ENCODE measurements around the gene CCDC68. TPM values are rescaled to one million over a fixed set of nuclear protein-coding genes. Genes with fewer than 3 reads are reported as not detected.

The CCDC68 gene
- total and polyA plus RNA-seq, 2 of the 13 experiments (the other 11 are each of a cell fraction or from before 2014, with no cell fraction given), result 4.6 to 13.3 TPM

DNA sequence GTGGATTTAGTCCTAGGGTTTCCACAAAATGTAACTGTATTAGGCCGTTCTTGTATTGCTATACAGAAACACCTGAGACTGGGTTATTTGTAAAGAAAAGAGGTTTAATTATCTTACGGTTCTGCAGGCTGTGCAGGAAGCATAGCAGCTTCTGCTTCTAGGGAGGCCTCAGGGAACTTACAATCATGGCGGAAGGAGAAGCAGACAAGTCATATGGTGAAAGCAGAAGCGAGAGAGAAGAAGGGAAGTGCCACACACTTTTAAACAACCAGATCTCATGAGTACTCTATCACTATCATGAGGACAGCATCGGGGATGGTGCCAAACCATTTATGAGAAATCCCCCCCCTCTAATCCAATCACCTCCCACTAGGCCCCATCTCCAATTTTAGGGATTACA lies 9.5 kb upstream of the CCDC68 start:
- FAIRE-seq, result no peak
- in situ Hi-C loops (cut with HindIII; ENCODE audit: extremely low pct_ligation_motif_present, low pct_unique_long_range_greater_than_20kb), result no loop called here

More for the DNA sequence above, 9.5 kb upstream of the CCDC68 start:
- Histone ChIP-seq H3K27me3 (ENCODE audit: control insufficient read depth in 1 of 2, insufficient read depth in 2 of 2, low read length in 2 of 2) (no peaks in the 10 kb centered on the region; a peak in 1 of 5 replicates), H3K27ac (ENCODE audit: extremely low read length, insufficient read depth, low read length) (no peak overlapping the region), H3K4me2 (ENCODE audit: low read depth, low read length) (no peak overlapping the region), H4K20me1 (ENCODE audit: insufficient read depth, low read length) (no peaks in the 10 kb centered on the region), H3K9ac (ENCODE audit: insufficient read depth, low read depth, low read length) (no peak overlapping the region), H3K79me2 (ENCODE audit: insufficient read depth, low read length) (no peaks in the 10 kb centered on the region), H3K36me3 (replicated peaks in 1 of 2; ENCODE audit: control insufficient read depth in 1 of 2, insufficient read depth in 2 of 2, low read length in 2 of 2) (no peaks in the 10 kb centered on the region), H3K4me1 (ENCODE audit: insufficient read depth, low read length) (no peaks in the 10 kb centered on the region), H3K4me3 (replicated peaks in 1 of 3; ENCODE audit: insufficient read depth in 1 of 3, low read depth in 2 of 3, low read length in 3 of 3) (no peak overlapping the region), H3K9me3 (ENCODE audit: low read length) (no peaks in the 10 kb centered on the region; the same call in 1 of the 2 replicates), H2AFZ (ENCODE audit: low read length) (no peak overlapping the region)
- no peak for TF ChIP-seq NKX3-1 (CRISPR knock-in tag; IDR thresholded peaks at IDR 0.05)
- TF ChIP-seq NBN (conservative IDR thresholded peaks at IDR 0.05), result no peak
- TF ChIP-seq, protein P1, sequence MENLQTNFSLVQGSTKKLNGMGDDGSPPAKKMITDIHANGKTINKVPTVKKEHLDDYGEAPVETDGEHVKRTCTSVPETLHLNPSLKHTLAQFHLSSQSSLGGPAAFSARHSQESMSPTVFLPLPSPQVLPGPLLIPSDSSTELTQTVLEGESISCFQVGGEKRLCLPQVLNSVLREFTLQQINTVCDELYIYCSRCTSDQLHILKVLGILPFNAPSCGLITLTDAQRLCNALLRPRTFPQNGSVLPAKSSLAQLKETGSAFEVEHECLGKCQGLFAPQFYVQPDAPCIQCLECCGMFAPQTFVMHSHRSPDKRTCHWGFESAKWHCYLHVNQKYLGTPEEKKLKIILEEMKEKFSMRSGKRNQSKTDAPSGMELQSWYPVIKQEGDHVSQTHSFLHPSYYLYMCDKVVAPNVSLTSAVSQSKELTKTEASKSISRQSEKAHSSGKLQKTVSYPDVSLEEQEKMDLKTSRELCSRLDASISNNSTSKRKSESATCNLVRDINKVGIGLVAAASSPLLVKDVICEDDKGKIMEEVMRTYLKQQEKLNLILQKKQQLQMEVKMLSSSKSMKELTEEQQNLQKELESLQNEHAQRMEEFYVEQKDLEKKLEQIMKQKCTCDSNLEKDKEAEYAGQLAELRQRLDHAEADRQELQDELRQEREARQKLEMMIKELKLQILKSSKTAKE (CRISPR knock-in tag; IDR thresholded peaks at IDR 0.05; ENCODE audit: borderline replicate concordance), result no peak
- no peak for TF ChIP-seq PPARG (CRISPR knock-in tag; conservative IDR thresholded peaks at IDR 0.05)
- TF ChIP-seq NONO (IDR thresholded peaks at IDR 0.05), result no peak
- TF ChIP-seq NONO (CRISPR knock-in tag; conservative IDR thresholded peaks at IDR 0.05), result no peak
- no peak for TF ChIP-seq HMG20A (CRISPR knock-in tag; IDR thresholded peaks at IDR 0.05; ENCODE audit: borderline replicate concordance)
- TF ChIP-seq, protein P2, sequence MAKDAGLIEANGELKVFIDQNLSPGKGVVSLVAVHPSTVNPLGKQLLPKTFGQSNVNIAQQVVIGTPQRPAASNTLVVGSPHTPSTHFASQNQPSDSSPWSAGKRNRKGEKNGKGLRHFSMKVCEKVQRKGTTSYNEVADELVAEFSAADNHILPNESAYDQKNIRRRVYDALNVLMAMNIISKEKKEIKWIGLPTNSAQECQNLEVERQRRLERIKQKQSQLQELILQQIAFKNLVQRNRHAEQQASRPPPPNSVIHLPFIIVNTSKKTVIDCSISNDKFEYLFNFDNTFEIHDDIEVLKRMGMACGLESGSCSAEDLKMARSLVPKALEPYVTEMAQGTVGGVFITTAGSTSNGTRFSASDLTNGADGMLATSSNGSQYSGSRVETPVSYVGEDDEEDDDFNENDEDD (CRISPR knock-in tag; IDR thresholded peaks at IDR 0.05; ENCODE audit: borderline replicate concordance), result no peak
- TF ChIP-seq ZIK1 (CRISPR knock-in tag; IDR thresholded peaks at IDR 0.05; ENCODE audit: borderline replicate concordance, low read depth), result no peak
- TF ChIP-seq RXRB (CRISPR knock-in tag; IDR thresholded peaks at IDR 0.05; ENCODE audit: borderline replicate concordance), result no peak
- TF ChIP-seq SRSF4 (IDR thresholded peaks at IDR 0.05; ENCODE audit: low read depth, low read length, poor library complexity, severe bottlenecking), result no peak
- no peak for TF ChIP-seq TBX3 (IDR thresholded peaks at IDR 0.05; ENCODE audit: borderline replicate concordance)
- TF ChIP-seq, protein P3, sequence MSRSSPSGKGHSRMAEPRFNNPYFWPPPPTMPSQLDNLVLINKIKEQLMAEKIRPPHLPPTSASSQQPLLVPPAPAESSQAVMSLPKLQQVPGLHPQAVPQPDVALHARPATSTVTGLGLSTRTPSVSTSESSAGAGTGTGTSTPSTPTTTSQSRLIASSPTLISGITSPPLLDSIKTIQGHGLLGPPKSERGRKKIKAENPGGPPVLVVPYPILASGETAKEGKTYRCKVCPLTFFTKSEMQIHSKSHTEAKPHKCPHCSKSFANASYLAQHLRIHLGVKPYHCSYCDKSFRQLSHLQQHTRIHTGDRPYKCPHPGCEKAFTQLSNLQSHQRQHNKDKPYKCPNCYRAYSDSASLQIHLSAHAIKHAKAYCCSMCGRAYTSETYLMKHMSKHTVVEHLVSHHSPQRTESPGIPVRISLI (CRISPR knock-in tag; IDR thresholded peaks at IDR 0.05; ENCODE audit: borderline replicate concordance), result no peak
- no peak for TF ChIP-seq THYN1 (CRISPR knock-in tag; IDR thresholded peaks at IDR 0.05; ENCODE audit: borderline replicate concordance, low read depth)
- no peak for TF ChIP-seq ZNF468 (CRISPR knock-in tag; IDR thresholded peaks at IDR 0.05)
- intact Hi-C loops (cut with micrococcal nuclease; ENCODE audit: unreplicated experiment), result no loop called here
- DNase-seq (ENCODE audit: low spot score), result no peak
- ChIA-PET POLR2A (no interaction called here), CTCF (ENCODE audit: low intra/inter-chr PET ratio, low total read pairs) (no interaction called here)
- BruUV-seq (replicated peaks), result no TSS peak
- ATAC-seq, result no peak
- 56% methylated on average over 5 of the region's 5 CpGs for WGBS (ENCODE audit: low lambda C conversion rate)

Data from HepG2 (cell line).